Colonic mucosa (tissue), 4 donors: Measurements from ENCODE around the gene ANGPTL4. TPM values are rescaled to one million over a fixed set of nuclear protein-coding genes. Genes with fewer than 3 reads are reported as not detected.

Experiments
- DNase-seq: peaks from one replicate; pipeline ENCODE4 v3.0.0-alpha.2; 2020
- H3K27ac ChIP-seq: fragments of 200-600 bp; one replicate; pipeline ENCODE4 v1.8.0; 2021
- H3K27me3 ChIP-seq: fragments of 200-600 bp; one replicate; pipeline ENCODE4 v1.8.0; 2021
- H3K36me3 ChIP-seq: fragments of 200-600 bp; one replicate; pipeline ENCODE4 v1.8.0; 2021
- H3K4me1 ChIP-seq: fragments of 200-600 bp; one replicate; pipeline ENCODE4 v1.8.0; 2021; ENCODE audit warnings: mild to moderate bottlenecking
- H3K4me3 ChIP-seq: fragments of 200-600 bp; one replicate; pipeline ENCODE4 v1.8.0; 2021
- H3K9ac ChIP-seq, 2 donors: one replicate each; pipeline ENCODE4 v1.7.0; 2013; ENCODE audit warnings: control low read depth in 2 of 2, low read depth in 2 of 2, low read length in 2 of 2
- H3K9me3 ChIP-seq: fragments of 200-600 bp; one replicate; pipeline ENCODE4 v1.8.0; 2021
- intact Hi-C: fragments of 100-400 bp; cut with DNase I; formaldehyde crosslinking; loops from one replicate; pipeline ENCODE4 v1.14.1; 2022
- total RNA-seq, 2 donors: library from RNA; stranded (reverse); fragmentation: NEBNext Ultra II Directional in 1 of 2; extraction: Animal tissue kit (Norgen Biotek cat#: 25700) in 1 of 2; gene quantifications; one replicate each; pipeline ENCODE4 v1.2.1, GENCODE V29; 2021
- TF ChIP-seq, protein P1 (sequence below): fragments of 200-600 bp; IDR thresholded peaks from one replicate; pipeline ENCODE4 v1.8.0; 2022; ENCODE audit warnings: antibody characterized with exemption, mild to moderate bottlenecking
- donor health status: healthy.
- donor health status: DM: no; HTN: no; CAD: no.
- donor health status: DM: no; HTN: no; CAD: no.

Gene ANGPTL4
- total RNA-seq, 2 donors from 2014 or later = 7.7 to 8.1 TPM

DNA sequence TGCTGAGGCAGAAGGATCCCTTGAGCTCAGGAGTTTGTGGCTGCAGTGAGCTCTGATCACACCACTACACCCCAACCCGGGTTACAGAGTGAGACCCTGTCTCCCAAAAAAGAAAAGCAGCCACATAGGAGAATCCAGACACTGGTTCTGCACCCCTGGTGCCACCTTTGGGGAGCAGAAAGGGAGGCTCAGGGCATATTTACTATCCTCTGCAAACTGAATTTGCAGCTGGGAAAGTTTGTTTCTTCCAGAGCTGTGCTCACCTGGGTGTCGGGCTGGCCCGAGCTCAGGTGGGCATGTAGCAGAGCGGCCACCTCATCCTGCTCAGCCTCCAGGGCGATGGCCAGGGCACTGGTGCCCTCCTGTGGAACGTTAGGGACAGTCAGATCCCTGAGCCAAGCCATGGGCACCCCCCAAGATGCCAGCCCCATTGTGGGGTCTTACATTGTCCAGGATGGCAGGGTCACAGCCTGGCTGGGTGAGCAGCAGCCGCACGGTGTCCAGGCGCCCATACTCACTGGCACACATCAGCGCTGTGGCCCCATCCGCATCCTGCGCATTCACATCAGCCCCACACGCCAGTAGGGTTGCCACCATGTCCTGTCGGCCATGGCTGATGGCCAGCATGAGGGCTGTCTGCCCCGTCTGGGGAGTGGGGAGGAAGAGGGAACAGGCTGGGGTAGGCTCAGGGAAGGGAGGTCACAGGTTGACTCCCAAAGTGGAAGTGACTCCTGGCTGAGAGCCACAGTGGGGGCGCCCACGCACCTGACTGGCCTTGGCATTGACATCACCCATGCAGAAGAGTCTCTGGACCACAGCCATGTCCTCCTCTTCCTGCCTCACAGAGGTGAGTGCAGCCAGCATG lies 39.5 kb upstream of the ANGPTL4 start:
- Histone ChIP-seq H3K27ac (no peak overlapping the region), H3K9me3 (no peaks in the 10 kb centered on the region), H3K4me1 (no peaks in the 10 kb centered on the region), H3K4me3 (no peak overlapping the region), H3K9ac (no peak overlapping the region), H3K27me3 (no peaks in the 10 kb centered on the region), H3K36me3 (no peaks in the 10 kb centered on the region)
- TF ChIP-seq, protein P1, sequence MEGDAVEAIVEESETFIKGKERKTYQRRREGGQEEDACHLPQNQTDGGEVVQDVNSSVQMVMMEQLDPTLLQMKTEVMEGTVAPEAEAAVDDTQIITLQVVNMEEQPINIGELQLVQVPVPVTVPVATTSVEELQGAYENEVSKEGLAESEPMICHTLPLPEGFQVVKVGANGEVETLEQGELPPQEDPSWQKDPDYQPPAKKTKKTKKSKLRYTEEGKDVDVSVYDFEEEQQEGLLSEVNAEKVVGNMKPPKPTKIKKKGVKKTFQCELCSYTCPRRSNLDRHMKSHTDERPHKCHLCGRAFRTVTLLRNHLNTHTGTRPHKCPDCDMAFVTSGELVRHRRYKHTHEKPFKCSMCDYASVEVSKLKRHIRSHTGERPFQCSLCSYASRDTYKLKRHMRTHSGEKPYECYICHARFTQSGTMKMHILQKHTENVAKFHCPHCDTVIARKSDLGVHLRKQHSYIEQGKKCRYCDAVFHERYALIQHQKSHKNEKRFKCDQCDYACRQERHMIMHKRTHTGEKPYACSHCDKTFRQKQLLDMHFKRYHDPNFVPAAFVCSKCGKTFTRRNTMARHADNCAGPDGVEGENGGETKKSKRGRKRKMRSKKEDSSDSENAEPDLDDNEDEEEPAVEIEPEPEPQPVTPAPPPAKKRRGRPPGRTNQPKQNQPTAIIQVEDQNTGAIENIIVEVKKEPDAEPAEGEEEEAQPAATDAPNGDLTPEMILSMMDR = no peak
- intact Hi-C loops = loop anchor here (5.0 kb wide), 1 partner anchor 52 kb away; no protein-coding TSS in a partner anchor
- DNase-seq = no peak

DNA sequence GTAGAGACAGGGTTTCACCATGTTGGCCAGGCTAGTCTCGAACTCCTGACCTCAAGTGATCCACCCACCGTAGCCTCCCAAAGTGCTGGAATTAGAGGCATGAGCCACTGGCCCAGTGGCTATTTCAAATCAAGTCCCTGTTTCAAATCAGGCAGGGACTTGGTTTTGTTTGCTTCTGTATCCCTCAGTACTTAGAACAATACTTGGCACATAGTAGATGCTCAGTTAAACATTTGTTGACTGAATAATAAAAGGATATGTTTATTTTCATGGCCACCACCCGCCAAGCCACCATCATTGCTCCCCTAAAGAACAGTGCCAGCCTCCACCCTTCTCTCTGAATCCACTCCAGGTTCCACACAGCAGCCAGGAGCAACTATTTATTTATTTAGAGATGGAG lies 38.5 kb upstream of the ANGPTL4 start:
- Histone ChIP-seq H3K9me3 (no peaks in the 10 kb centered on the region), H3K36me3 (no peaks in the 10 kb centered on the region), H3K4me3 (no peak overlapping the region), H3K27ac (no peak overlapping the region), H3K27me3 (no peaks in the 10 kb centered on the region), H3K4me1 (no peaks in the 10 kb centered on the region), H3K9ac (no peak overlapping the region)
- TF ChIP-seq, protein P1 = no peak
- intact Hi-C loops = no loop called here
- no peak for DNase-seq

DNA sequence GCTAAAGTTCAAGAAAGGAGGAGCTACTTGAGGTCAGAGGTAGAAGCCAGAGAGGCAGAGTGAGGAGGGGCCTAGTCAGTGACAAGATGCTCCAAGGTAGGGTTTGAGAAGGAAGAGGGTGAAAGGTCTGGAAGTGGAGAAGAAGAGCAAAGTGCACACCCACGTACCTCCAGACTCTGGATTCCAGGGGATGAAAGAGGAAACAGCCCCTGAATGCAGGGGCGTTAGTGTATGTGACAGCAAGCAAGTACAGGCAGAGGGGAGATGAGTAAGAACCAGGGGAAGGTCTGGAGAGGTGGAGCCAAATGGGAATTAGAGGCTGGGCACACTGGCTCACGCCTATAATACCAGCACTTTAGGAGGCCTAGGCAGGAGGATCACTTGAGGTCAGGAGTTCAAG lies 34.0 kb upstream of the ANGPTL4 start:
- intact Hi-C loops = no loop called here
- H3K9ac ChIP-seq = no peak overlapping the region
- DNase-seq = no peak
- H3K27me3 ChIP-seq = peaks cover 21% of the 10 kb centered on the region
- no peak overlapping the region for H3K4me3 ChIP-seq
- no peak overlapping the region for H3K27ac ChIP-seq
- peaks cover 9% of the 10 kb centered on the region for H3K4me1 ChIP-seq
- TF ChIP-seq, protein P1 = no peak
- no peaks in the 10 kb centered on the region for H3K9me3 ChIP-seq
- no peaks in the 10 kb centered on the region for H3K36me3 ChIP-seq

DNA sequence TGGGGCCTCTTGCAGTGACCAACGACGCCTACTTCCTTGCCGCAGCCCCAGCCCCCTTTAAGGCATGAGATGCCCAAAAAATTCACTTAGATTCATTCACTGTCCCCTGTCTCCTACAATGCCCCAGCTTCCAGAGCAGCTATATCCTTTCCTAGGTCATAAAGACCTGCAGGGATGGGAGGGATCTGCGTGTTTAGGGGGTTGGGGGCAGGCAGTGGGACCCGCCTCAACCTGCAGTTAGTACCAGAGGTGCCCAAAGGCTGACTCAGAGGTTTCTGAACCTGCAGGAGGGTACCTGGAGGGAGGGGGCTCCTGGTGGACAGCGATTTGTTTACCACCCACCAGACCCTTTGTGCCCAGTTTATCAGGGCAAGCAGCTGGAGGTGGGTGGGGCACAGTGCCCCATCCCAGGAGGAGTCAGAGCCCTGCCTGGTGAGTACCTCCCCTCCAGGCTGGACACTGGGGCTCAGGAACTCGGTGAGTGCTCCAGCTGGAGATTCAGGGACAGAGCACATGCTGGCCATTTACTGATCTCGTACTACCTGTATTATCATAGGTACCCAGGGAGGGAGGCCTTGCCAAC lies 32.6 kb upstream of the ANGPTL4 start:
- H3K27me3 ChIP-seq = peaks cover 31% of the 10 kb centered on the region
- peaks cover 9% of the 10 kb centered on the region for H3K4me1 ChIP-seq
- H3K9me3 ChIP-seq = no peaks in the 10 kb centered on the region
- intact Hi-C loops = no loop called here
- TF ChIP-seq, protein P1 = no peak
- H3K9ac ChIP-seq = no peak overlapping the region
- no peak for DNase-seq
- H3K4me3 ChIP-seq = no peak overlapping the region
- no peak overlapping the region for H3K27ac ChIP-seq
- H3K36me3 ChIP-seq = no peaks in the 10 kb centered on the region

DNA sequence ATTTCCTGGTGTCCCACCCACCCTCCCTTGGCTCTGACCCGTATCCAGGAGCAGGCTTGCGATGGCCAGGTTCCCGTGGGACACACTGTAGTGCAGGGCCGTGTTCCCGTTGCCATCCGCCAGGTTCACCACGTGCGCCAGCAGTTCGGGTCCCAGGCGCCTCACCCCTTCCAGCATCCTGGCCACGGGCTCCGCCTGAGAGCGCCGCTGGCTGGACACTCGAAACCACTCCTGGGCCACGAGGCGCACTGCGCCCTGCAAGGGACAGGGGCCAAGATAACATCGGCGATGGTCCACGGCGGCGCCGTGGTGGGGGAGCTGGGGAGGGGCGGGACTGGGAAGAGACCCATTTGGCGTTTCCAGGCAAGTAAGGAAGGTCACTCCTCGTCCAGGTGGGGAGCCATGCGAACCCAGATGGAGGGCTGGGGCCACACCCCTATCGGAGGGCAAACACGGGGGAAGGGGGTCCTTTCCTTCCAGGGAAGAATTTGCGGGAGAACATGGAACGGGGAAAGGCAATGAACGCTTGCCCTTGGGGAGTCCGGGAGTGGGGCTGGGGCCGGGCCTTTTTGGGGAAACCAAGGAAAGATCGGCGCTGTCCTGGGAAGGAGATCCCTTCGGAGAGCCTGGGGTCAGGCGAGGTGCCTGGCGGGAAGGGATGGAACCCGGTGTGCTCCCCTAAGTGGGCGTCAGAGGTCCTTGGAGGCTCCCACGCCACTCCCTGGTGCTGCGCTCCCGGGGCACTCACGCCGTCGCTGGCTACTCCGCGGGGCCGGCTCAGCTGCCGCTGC lies 30.8 kb upstream of the ANGPTL4 start:
- Histone ChIP-seq H3K4me1 (peaks cover 9% of the 10 kb centered on the region), H3K27ac (no peak overlapping the region), H3K9me3 (no peaks in the 10 kb centered on the region), H3K27me3 (peaks cover 31% of the 10 kb centered on the region), H3K9ac (no peak overlapping the region), H3K4me3 (no peak overlapping the region), H3K36me3 (no peaks in the 10 kb centered on the region)
- TF ChIP-seq, protein P1 = no peak
- intact Hi-C loops = no loop called here
- DNase-seq = no peak
